SK-MEL-5 (cell line): ENCODE data around the gene MASP1. TPM values are rescaled to one million over a fixed set of nuclear protein-coding genes. Genes with fewer than 3 reads are reported as not detected.
"Not testable (repeated sequence)": the region's sequence is repeated elsewhere in the genome, so short reads cannot be mapped to it uniquely, and the experiment has no call there.

ENCODE experiments used
- DNase-seq: peaks from one replicate; pipeline ENCODE4 v3.0.0-alpha.2; 2016; ENCODE audit warnings: low read depth, low spot score
- in situ Hi-C: cut with HindIII; loops from 2 replicates; pipeline ENCODE4 v1.10.0; 2016; ENCODE audit warnings: low sequenced_read_pairs, high pct_unique_total_duplicates, low pct_unique_long_range_greater_than_20kb
- total RNA-seq: library from RNA; depleted of rRNA; stranded (reverse); fragments of >200 nt; shearing (Covaris generic); gene quantifications from 2 replicates; pipeline ENCODE4 v1.2.3, GENCODE V29; 2014

Gene MASP1
- total RNA-seq, 1 experiment from 2014 or later = not detected

GRCh38 chr3:187211532-187212195 is 79.9 kb downstream of the MASP1 start:
- in situ Hi-C loops = no loop called here
- no peak for DNase-seq

- in situ Hi-C loops = no loop called here
- no peak for DNase-seq
These were observed 80.8 kb downstream of the MASP1 start for GRCh38 chr3:187210545-187211327.

GRCh38 chr3:187210091-187210490 is 81.4 kb downstream of the MASP1 start:
- in situ Hi-C loops = no loop called here
- peak; percentile 47 for DNase-seq

GRCh38 chr3:187209491-187209890 is 82.0 kb downstream of the MASP1 start:
- DNase-seq = no peak
- in situ Hi-C loops = no loop called here

GRCh38 chr3:187208159-187208558 is 83.4 kb downstream of the MASP1 start:
- in situ Hi-C loops = no loop called here
- no peak for DNase-seq

- in situ Hi-C loops = no loop called here
- no peak for DNase-seq
These were observed 83.9 kb downstream of the MASP1 start for GRCh38 chr3:187207624-187208023.

- in situ Hi-C loops = no loop called here
- no peak for DNase-seq
These were observed 84.5 kb downstream of the MASP1 start for GRCh38 chr3:187207062-187207461.

GRCh38 chr3:187205683-187206082 is 85.9 kb downstream of the MASP1 start:
- in situ Hi-C loops = no loop called here

GRCh38 chr3:187199463-187200050 is 92.0 kb downstream of the MASP1 start:
- in situ Hi-C loops, DNase-seq: not testable (repeated sequence)

More at GRCh38 chr3:187205683-187206082, 85.9 kb downstream of the MASP1 start:
- no peak for DNase-seq

GRCh38 chr3:187198490-187198889 is 93.0 kb downstream of the MASP1 start:
- in situ Hi-C loops = no loop called here

GRCh38 chr3:187197335-187197649 is 94.2 kb downstream of the MASP1 start, which contains the start of gene RTP1:
Gene RTP1, plus strand, starts transcription at chr3:187197486. Its CDS starts 30 bp downstream, at chr3:187197516.
- DNase-seq = no peak
- in situ Hi-C loops = no loop called here

More at GRCh38 chr3:187198490-187198889, 93.0 kb downstream of the MASP1 start:
- DNase-seq = no peak

- in situ Hi-C loops = no loop called here
- DNase-seq = no peak
These were observed 94.8 kb downstream of the MASP1 start for GRCh38 chr3:187196573-187197334.

GRCh38 chr3:187193181-187193580 is 98.4 kb downstream of the MASP1 start:
- in situ Hi-C loops = no loop called here
- no peak for DNase-seq

- in situ Hi-C loops = no loop called here
- no peak for DNase-seq
These were observed 100.3 kb downstream of the MASP1 start for GRCh38 chr3:187191271-187191670.

- no peak for DNase-seq
- in situ Hi-C loops = no loop called here
These were observed 102.6 kb downstream of the MASP1 start for GRCh38 chr3:187188931-187189330.

GRCh38 chr3:187186801-187187421 is 104.6 kb downstream of the MASP1 start:
- DNase-seq = no peak
- in situ Hi-C loops = no loop called here

- in situ Hi-C loops = no loop called here
These were observed 105.2 kb downstream of the MASP1 start for GRCh38 chr3:187186375-187186774.

GRCh38 chr3:187185759-187186158 is 105.8 kb downstream of the MASP1 start:
- in situ Hi-C loops = no loop called here

More at GRCh38 chr3:187186375-187186774, 105.2 kb downstream of the MASP1 start:
- no peak for DNase-seq

More at GRCh38 chr3:187185759-187186158, 105.8 kb downstream of the MASP1 start:
- DNase-seq = no peak
